ENCODE results near the gene MALAT1. TPM values are rescaled to one million over a fixed set of nuclear protein-coding genes. Genes with fewer than 3 reads are reported as not detected.

MALAT1 gene
- polyA plus RNA-seq, 4 donors: 155 to 454 (median 226) TPM

DNA sequence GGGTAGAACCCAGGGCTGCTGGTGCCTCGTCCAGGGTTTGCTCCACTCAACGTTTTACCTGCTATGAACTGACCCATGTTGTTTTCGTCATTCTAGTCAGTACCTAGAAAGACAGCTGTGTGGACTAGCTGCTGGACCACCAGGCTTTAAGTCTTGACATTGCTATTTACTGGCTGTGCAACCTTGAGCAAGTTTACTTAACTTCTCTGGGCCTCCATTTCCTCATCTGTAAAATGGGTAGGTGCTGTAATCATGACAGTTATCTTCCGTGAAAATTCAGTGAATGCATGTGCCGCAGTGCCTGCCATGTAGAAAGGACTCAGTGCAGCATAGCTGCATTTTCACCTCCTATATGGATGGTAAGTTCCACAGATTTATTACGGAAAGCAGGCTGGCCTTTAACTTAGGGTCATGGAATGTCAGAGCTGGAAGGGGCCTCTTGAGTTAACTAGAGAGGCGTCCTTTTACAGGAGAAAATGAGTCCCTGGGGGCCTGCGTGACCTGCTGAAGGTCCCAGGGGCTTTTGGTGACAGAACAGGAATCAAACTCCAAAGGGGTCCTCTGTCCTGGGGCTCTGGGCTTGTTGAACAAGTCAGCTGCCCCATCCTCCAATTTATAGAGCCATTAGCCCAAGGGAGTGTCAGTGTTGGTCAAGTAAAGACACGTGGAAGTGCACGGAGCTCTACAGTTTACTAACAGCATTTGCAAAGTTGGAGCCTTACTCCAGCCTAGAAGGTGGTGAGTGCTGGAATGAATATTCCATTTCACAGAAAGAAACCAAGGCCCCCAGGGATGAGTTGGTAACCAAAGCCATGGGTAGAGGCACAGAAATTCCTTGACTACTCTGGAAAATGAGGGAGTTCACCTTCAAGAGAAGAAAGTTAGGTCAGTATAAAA, 12.0 kb upstream of the MALAT1 start:
- peaks cover 17 to 56% (median 18%) of the 10 kb centered on the region in 3 donors for H3K4me1 ChIP-seq (ENCODE audit: control insufficient read depth in 3 of 3, insufficient read depth in 2 of 3, low read depth in 1 of 3, low read length in 2 of 3)
- WGBS, 3 donors: 72 to 84% (median 84%) methylated on average over 10 of the region's 10 CpGs
- DNase-seq (no peak), FAIRE-seq (no peak)
- no peaks in the 10 kb centered on the region for H3K36me3 ChIP-seq (ENCODE audit: control insufficient read depth in 3 of 3, insufficient read depth in 2 of 3, low read depth in 1 of 3, low read length in 3 of 3)
- H3K27ac ChIP-seq (ENCODE audit: low read depth in 1 of 3, low read length in 2 of 3): peak overlapping the region; percentile 15 to 95 (median 81)
- no peak overlapping the region for H3K4me3 ChIP-seq (ENCODE audit: low read depth in 1 of 3, low read length in 3 of 3)
- no peaks in the 10 kb centered on the region for H3K27me3 ChIP-seq (ENCODE audit: control insufficient read depth in 3 of 3, insufficient read depth in 3 of 3, low read length in 3 of 3)
- no peaks in the 10 kb centered on the region for H3K9me3 ChIP-seq (ENCODE audit: control insufficient read depth in 2 of 2, insufficient read depth in 1 of 2, low read depth in 1 of 2, low read length in 1 of 2)

DNA sequence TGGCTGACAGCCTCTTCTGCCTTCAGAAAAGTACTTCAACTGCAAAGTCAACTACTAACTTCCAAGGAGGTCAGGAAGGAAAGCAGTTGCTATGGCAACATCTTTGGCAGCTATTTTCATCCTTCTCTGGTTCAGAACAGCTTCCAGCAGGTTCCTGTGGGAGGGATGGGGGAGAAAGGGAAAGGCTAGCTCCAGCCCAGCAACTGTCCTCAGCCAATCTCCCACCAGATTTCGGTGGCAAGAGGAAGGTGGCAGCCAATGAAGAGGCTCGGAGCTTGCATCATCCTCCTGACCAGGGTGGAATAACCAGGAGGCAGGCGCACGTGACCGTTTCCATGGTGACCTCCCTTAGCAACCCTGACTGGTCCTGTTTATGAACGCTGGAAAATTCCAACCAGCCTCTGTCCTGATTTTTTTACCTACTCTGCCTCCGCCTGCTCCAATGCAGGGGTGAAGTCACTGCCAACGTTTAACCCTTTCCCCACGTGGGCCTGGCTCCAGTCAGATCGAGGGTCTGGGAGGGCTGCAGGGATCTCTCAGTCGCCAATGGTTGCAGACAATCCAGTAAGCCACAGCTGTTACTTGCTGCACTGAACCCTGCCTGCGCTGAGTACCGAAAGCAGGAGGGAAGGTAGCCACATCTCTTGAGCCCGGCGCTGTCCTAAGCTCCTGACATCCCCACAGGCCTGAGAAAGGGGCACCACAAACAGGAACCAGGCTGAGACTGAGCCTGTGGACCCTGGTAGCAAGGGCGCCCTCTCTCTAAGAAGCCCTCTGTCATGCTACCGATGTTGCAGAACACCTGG, 11.2 kb upstream of the MALAT1 start:
- 11 to 16% (median 12%) methylated on average over 16 to 17 of the region's 17 CpGs for WGBS, 3 donors
- no peaks in the 10 kb centered on the region for H3K27me3 ChIP-seq (ENCODE audit: control insufficient read depth in 3 of 3, insufficient read depth in 3 of 3, low read length in 3 of 3)
- FAIRE-seq: no peak
- H3K4me3 ChIP-seq (ENCODE audit: low read depth in 1 of 3, low read length in 3 of 3): no peak overlapping the region
- DNase-seq: peak; percentile 92 to 98
- no peaks in the 10 kb centered on the region for H3K36me3 ChIP-seq (ENCODE audit: control insufficient read depth in 3 of 3, insufficient read depth in 2 of 3, low read depth in 1 of 3, low read length in 3 of 3)
- H3K9me3 ChIP-seq (ENCODE audit: control insufficient read depth in 2 of 2, insufficient read depth in 1 of 2, low read depth in 1 of 2, low read length in 1 of 2): no peaks in the 10 kb centered on the region
- peaks cover 24 to 65% (median 24%) of the 10 kb centered on the region in 3 donors for H3K4me1 ChIP-seq (ENCODE audit: control insufficient read depth in 3 of 3, insufficient read depth in 2 of 3, low read depth in 1 of 3, low read length in 2 of 3)
- peak overlapping the region; percentile 54 to 95 (median 82) for H3K27ac ChIP-seq (ENCODE audit: low read depth in 1 of 3, low read length in 2 of 3)

DNA sequence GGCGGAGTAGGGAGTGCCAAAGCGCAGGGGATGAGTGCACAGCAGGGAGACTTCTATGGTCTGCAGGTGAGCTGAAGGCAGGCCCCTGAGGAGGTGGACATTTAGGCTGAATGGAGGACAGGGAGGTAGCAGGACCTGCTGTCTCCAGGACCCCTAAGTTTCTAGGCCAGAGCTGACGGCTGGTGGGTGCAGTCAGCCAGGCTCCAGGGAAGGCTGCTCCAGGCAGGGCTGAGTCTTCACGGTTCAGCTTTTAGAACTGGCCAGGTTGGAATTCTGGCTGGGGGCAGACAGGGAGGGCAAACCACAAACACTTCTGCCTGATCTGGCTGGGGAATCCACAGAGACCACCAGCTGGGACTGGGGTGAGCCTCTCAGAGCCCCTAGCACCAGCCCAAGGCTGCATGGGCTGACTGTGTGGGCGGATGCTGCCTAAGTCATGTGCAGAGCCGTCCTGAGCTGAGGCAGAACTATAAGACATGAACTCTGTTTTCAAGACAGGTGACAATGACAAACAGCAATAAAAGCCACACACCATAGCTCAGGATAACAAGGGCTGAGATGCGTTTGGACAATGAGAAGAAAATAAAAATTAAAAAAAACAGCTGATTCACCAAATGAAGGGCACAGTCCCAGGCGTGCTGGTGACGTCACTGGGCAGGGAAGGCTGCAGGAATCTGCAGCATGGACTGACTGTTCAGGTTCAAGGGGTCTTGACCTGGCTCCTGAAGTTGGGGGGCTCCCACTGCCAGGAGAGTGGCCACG, 10.4 kb upstream of the MALAT1 start:
- peak overlapping the region; percentile 54 to 95 (median 82) for H3K27ac ChIP-seq (ENCODE audit: low read depth in 1 of 3, low read length in 2 of 3)
- FAIRE-seq: no peak
- no peaks in the 10 kb centered on the region for H3K9me3 ChIP-seq (ENCODE audit: control insufficient read depth in 2 of 2, insufficient read depth in 1 of 2, low read depth in 1 of 2, low read length in 1 of 2)
- no peaks in the 10 kb centered on the region for H3K27me3 ChIP-seq (ENCODE audit: control insufficient read depth in 3 of 3, insufficient read depth in 3 of 3, low read length in 3 of 3)
- no peaks in the 10 kb centered on the region for H3K36me3 ChIP-seq (ENCODE audit: control insufficient read depth in 3 of 3, insufficient read depth in 2 of 3, low read depth in 1 of 3, low read length in 3 of 3)
- peak in 1 of 2 donors; percentile 46 for DNase-seq
- 32 to 40% (median 38%) methylated on average over 10 of the region's 10 CpGs for WGBS, 3 donors
- H3K4me1 ChIP-seq (ENCODE audit: control insufficient read depth in 3 of 3, insufficient read depth in 2 of 3, low read depth in 1 of 3, low read length in 2 of 3): peaks cover 24 to 72% (median 24%) of the 10 kb centered on the region in 3 donors
- no peak overlapping the region for H3K4me3 ChIP-seq (ENCODE audit: low read depth in 1 of 3, low read length in 3 of 3)

DNA sequence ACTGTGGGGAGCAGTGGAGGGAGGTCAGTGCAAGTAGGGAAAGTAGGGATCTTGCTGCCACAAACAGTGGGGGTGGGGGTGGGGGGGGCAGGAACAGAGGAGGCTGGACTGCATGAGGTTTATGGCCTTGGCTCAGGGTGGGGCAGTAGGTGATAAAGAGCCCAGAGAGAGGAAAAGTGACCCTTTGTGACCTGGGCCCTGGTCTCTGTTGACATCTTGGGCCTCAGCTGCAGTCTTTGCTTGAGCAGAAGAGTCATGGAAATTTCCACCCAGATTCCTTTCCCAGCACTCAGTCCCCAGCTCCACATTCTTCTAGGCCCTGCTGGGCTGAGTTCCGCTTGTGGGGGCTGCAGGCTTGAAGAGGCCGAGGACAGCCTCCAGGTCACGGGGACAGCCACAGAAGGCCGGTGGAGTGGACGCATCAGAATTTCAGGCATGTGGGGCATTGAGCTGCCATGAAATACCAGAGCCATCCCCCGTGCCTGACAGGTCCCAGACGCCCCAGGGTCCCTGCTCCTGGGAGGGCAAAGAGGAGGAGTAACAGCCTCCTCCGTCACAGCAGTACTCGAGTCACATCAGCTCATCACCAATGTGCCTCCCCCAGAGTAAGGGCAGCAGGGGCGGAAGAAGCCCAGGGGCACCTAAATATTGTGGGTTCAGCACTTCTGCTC, 9.7 kb upstream of the MALAT1 start:
- 64 to 91% (median 83%) methylated on average over 9 to 10 of the region's 10 CpGs for WGBS, 3 donors
- Histone ChIP-seq H3K27ac (ENCODE audit: low read depth in 1 of 3, low read length in 2 of 3) (peak overlapping the region; percentile 54 to 95 (median 82)), H3K4me3 (ENCODE audit: low read depth in 1 of 3, low read length in 3 of 3) (no peak overlapping the region), H3K4me1 (ENCODE audit: control insufficient read depth in 3 of 3, insufficient read depth in 2 of 3, low read depth in 1 of 3, low read length in 2 of 3) (peaks cover 24 to 78% (median 24%) of the 10 kb centered on the region in 3 donors), H3K9me3 (ENCODE audit: control insufficient read depth in 2 of 2, insufficient read depth in 1 of 2, low read depth in 1 of 2, low read length in 1 of 2) (no peaks in the 10 kb centered on the region), H3K27me3 (ENCODE audit: control insufficient read depth in 3 of 3, insufficient read depth in 3 of 3, low read length in 3 of 3) (no peaks in the 10 kb centered on the region), H3K36me3 (ENCODE audit: control insufficient read depth in 3 of 3, insufficient read depth in 2 of 3, low read depth in 1 of 3, low read length in 3 of 3) (no peaks in the 10 kb centered on the region)
- peak; percentile 55 to 58 for DNase-seq
- FAIRE-seq: no peak

DNA sequence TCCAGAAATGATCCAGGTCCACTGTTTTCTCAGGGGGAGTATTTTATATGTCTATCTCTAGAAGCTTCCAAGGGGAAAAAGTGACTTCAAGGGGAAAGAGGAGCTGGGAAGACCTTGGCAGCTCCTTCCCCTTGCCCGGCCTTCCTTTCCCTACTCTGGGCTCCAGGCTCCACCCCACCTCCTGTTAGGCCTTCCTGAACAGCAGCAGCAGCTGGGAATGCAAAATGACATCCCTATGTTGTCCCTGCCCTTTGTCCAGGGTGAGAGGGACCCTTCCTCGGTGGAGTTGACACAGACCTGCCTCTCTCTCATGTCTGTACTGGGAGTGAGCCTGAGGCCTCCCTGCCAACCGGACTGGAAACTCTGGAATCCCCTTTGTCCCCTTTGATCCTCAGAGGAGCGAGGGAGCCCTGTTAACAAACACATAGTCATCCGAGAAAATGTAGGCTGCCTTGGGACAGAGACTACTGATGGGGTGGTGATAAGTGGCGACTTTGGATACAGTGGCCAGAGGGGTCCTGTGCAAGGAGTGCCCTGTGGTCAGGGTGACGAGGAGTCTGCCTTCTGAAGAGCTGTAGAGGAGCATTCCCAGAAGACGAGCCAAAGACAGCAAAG, 9.0 kb upstream of the MALAT1 start:
- Histone ChIP-seq H3K4me1 (ENCODE audit: control insufficient read depth in 3 of 3, insufficient read depth in 2 of 3, low read depth in 1 of 3, low read length in 2 of 3) (peaks cover 24 to 83% (median 24%) of the 10 kb centered on the region in 3 donors), H3K36me3 (ENCODE audit: control insufficient read depth in 3 of 3, insufficient read depth in 2 of 3, low read depth in 1 of 3, low read length in 3 of 3) (no peaks in the 10 kb centered on the region), H3K27me3 (ENCODE audit: control insufficient read depth in 3 of 3, insufficient read depth in 3 of 3, low read length in 3 of 3) (no peaks in the 10 kb centered on the region), H3K27ac (ENCODE audit: low read depth in 1 of 3, low read length in 2 of 3) (peak overlapping the region; percentile 42 to 95 (median 82)), H3K4me3 (ENCODE audit: low read depth in 1 of 3, low read length in 3 of 3) (no peak overlapping the region), H3K9me3 (ENCODE audit: control insufficient read depth in 2 of 2, insufficient read depth in 1 of 2, low read depth in 1 of 2, low read length in 1 of 2) (no peaks in the 10 kb centered on the region)
- DNase-seq: peak; percentile 12 to 40
- FAIRE-seq: no peak
- WGBS, 3 donors: 51 to 64% (median 53%) methylated on average over 8 of the region's 8 CpGs

DNA sequence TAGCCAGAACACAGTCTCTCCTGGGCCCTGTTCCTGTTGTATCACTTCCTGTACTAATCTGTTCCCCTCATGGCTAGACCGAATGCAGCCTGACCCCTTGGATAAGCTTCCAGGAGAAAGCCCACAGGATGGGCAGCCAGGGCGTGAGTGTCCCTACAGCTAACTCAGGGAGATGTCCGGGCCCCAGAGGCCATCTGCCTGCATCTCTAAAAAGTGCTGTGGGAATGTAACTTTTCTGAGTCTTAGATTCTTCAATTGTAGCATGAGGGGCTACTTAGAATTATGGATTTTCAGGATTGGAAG, 7.7 kb upstream of the MALAT1 start:
- no peak for FAIRE-seq
- Histone ChIP-seq H3K4me3 (ENCODE audit: low read depth in 1 of 3, low read length in 3 of 3) (no peak overlapping the region), H3K27me3 (ENCODE audit: control insufficient read depth in 3 of 3, insufficient read depth in 3 of 3, low read length in 3 of 3) (no peaks in the 10 kb centered on the region), H3K36me3 (ENCODE audit: control insufficient read depth in 3 of 3, insufficient read depth in 2 of 3, low read depth in 1 of 3, low read length in 3 of 3) (no peaks in the 10 kb centered on the region), H3K9me3 (ENCODE audit: control insufficient read depth in 2 of 2, insufficient read depth in 1 of 2, low read depth in 1 of 2, low read length in 1 of 2) (no peaks in the 10 kb centered on the region), H3K4me1 (ENCODE audit: control insufficient read depth in 3 of 3, insufficient read depth in 2 of 3, low read depth in 1 of 3, low read length in 2 of 3) (peaks cover 24 to 79% (median 24%) of the 10 kb centered on the region in 3 donors), H3K27ac (ENCODE audit: low read depth in 1 of 3, low read length in 2 of 3) (peak overlapping the region; percentile 67 to 95 (median 76))
- 76 to 81% (median 76%) methylated on average over 3 of the region's 3 CpGs for WGBS, 3 donors
- no peak for DNase-seq

DNA sequence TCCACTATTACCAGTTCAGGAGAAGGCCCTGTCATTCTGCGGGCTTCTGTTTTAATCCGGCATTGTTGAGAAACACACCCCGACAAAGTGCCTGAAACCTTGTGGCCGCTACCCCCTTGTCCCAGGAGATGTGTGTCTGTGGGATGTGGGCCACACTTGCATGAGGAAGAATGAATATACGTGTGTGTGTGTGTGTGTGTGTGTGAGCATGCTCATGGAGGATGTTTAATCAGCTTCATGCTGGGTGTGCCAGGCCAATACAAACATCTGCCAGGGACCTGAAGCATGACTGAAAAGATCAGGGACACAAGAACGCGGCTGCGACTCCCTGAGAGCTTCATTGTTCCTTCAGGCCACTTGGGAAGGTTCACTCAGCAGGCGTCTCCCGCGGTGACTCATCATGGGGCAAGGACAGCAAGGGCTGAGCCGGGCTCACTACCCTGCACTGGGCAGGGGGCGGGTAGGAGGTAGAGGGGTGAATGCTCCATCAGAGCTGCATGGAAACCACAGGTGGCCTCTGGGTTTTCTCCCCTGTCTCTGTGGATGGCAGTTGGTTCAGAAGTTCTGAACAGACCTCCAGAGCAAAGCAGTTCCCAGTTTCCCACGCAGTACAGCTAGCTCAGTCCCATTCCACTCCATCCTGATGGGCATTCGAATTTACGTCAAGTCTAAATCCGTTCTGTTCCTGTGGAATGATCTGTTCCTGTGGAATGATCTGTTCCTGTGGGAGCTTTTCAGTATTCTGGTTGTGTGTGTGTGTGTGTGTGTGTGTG, 7.0 kb upstream of the MALAT1 start:
- H3K4me3 ChIP-seq (ENCODE audit: low read depth in 1 of 3, low read length in 3 of 3): no peak overlapping the region
- WGBS, 3 donors: 16 to 36% (median 31%) methylated on average over 17 of the region's 17 CpGs
- peak overlapping the region; percentile 67 to 95 (median 76) for H3K27ac ChIP-seq (ENCODE audit: low read depth in 1 of 3, low read length in 2 of 3)
- no peaks in the 10 kb centered on the region for H3K27me3 ChIP-seq (ENCODE audit: control insufficient read depth in 3 of 3, insufficient read depth in 3 of 3, low read length in 3 of 3)
- FAIRE-seq (no peak), DNase-seq (peak; percentile 86 to 93)
- H3K9me3 ChIP-seq (ENCODE audit: control insufficient read depth in 2 of 2, insufficient read depth in 1 of 2, low read depth in 1 of 2, low read length in 1 of 2): no peaks in the 10 kb centered on the region
- H3K4me1 ChIP-seq (ENCODE audit: control insufficient read depth in 3 of 3, insufficient read depth in 2 of 3, low read depth in 1 of 3, low read length in 2 of 3): peaks cover 24 to 80% (median 30%) of the 10 kb centered on the region in 3 donors
- H3K36me3 ChIP-seq (ENCODE audit: control insufficient read depth in 3 of 3, insufficient read depth in 2 of 3, low read depth in 1 of 3, low read length in 3 of 3): no peaks in the 10 kb centered on the region
